GM18951 (cell line): ENCODE measurements around the gene GULP1.

Source experiments
- POLR2A ChIP-seq: IDR thresholded peaks from 4 replicates; pipeline ENCODE4 v1.6.1; 2011; ENCODE audit warnings: mild to moderate bottlenecking; ENCODE audit not compliant: insufficient read length, insufficient read depth; ENCODE audit errors: extremely low read depth
- in situ Hi-C: fragments of 300-500 bp; cut with MboI; formaldehyde crosslinking; loops from one replicate; pipeline ENCODE4 v1.12.0; 2022; ENCODE audit warnings: low sequenced_read_pairs, mixed read lengths, inconsistent platforms; ENCODE audit not compliant: unreplicated experiment

The GULP1 gene

DNA sequence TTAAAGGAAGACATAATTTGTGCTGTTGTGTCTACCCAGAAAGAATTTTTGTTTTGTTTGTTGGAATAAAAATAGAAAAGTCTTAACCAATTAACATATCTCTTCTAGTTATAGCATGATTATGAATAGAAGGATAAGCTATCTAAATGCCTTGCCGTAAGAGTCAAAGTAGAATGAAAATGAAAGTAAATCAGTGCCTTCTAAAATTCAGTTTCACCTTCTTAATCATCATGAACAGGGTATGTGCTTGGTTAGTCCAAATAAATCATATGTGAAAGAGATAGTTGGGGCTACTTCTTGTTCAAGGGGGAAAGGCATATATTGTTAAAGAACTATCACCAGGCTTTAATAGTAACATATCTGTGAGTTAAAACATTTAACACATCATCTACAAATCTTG lies 91.5 kb downstream of the GULP1 start:
- in situ Hi-C loops: no loop called here
- no peak for TF ChIP-seq POLR2A

DNA sequence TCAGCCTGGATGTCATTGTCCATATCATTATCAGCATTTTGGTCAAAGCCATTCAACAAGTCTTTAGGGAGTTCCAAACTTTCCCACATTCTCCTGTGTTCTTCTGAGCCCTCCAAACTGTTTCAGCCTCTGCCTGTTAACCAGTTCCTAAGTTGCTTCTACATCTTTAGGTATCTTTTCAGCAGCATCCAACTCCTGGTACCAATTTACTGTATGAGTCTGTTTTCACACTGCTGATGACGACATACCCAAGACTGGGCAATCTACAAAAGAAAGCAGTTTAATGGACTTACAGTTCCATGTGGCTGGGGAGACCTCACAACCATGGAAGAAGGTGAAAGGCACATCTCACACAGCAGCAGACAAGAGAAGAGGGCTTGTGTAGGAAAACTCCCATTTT lies 94.2 kb downstream of the GULP1 start:
- in situ Hi-C loops: no loop called here
- no peak for TF ChIP-seq POLR2A

GRCh38 chr2:188388831-188389230 lies 97.2 kb downstream of the GULP1 start:
- no peak for TF ChIP-seq POLR2A
- in situ Hi-C loops: no loop called here

GRCh38 chr2:188391354-188391753 lies 99.7 kb downstream of the GULP1 start:
- in situ Hi-C loops: no loop called here
- TF ChIP-seq POLR2A: no peak

- in situ Hi-C loops: no loop called here
- no peak for TF ChIP-seq POLR2A
Observed at GRCh38 chr2:188394931-188395472, 103.3 kb downstream of the GULP1 start.

DNA sequence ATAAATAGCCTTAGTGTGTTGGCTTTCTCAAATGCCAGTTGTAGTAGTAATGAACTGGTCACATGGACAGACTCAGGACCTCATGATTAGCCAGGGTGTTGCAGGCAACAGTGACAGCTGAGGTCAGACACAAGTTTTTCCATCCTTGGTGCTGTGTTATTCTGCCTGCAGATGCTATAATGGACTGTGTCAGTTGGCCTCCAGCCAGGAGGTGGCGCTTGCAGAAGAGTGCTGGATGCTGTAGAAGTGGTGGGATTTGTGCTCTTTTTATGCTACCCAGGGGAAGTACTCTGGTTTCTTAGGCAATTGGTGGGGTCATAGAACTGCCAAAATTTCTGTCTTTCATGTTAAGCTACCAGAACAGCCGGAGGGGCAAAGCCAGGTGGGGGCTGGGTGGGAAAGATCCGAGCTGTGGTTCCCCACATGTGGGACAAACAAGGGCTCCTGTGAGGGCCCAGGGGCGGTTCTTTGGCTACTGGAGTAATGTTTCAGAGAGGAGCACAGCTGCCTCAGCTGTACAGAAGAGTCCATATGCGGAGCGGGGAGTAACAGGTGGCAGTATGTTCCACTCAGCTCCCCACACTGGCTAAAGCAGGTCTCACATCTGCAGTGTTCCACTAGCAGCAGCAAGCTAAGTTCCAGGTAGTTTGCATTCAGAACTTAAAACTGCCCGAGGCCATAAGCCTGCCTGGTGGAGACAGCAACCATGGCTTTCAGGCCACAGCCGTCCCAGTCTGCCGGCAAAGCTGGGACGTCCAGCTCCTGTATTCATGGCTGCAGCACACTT lies 104.4 kb downstream of the GULP1 start:
- in situ Hi-C loops: no loop called here

DNA sequence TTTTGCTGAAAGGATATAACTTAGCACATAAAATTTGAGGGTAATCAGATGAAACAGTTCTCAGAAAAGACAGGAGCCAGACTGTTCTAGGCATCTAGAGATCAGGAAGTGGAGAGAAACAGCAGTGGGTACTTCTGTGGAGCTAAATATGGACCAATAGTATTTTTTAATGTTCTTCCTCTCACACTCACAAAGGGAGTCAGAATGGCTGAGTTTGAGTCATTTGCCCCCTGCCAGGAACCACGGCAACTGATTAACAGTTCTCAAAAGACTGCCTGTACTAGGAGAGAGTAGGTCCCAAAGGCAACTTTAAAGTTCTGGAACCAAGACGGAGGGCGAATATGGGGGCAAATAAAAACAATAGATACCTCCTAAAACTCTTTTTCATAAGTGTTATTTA lies 107.5 kb downstream of the GULP1 start:
- in situ Hi-C loops: no loop called here

More for the DNA sequence above, 104.4 kb downstream of the GULP1 start:
- TF ChIP-seq POLR2A: no peak

DNA sequence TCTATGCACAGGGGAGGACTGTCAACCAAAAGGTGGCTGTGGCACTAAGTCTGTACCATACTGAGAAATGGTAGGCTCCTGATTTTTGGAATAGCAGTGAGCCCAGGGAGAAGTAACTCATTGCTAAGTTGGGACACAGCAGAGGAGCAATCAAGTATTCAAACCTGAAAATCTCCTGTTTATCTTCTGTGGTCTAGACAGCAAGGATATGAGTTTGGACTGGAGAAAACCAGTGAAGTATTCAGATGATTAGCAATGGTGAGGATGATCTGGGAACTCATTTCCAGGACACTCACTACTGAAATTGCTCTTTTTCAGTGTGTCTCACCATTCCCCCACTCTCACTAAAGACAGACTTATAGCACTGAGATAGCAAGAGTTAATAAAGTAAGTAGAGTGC lies 112.0 kb downstream of the GULP1 start:
- in situ Hi-C loops: no loop called here
- no peak for TF ChIP-seq POLR2A

More for the DNA sequence above, 107.5 kb downstream of the GULP1 start:
- TF ChIP-seq POLR2A: no peak

GRCh38 chr2:188404341-188405004 lies 112.8 kb downstream of the GULP1 start:
- no peak for TF ChIP-seq POLR2A
- in situ Hi-C loops: no loop called here

DNA sequence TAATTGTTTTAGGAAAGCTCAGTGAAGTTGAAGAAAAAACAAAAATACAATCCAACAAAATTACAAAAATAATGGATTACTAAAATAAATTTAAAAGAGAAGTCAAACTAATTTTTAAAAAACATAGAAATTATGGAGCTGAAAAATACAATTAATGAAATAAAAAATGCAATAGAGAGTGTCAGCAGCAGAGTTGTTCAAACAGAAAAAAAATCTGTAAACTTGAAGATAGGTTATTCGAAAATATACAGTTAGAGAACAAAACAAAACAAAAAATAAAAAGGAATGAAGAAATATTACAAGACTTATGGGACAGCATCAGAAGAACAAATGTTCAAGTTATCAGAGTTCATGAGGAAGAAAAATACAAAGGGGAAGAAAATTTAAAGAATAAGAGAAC lies 114.7 kb downstream of the GULP1 start:
- in situ Hi-C loops: no loop called here
- TF ChIP-seq POLR2A: no peak

- TF ChIP-seq POLR2A: no peak
- in situ Hi-C loops: no loop called here
Observed at GRCh38 chr2:188410504-188411235, 119.0 kb downstream of the GULP1 start.

DNA sequence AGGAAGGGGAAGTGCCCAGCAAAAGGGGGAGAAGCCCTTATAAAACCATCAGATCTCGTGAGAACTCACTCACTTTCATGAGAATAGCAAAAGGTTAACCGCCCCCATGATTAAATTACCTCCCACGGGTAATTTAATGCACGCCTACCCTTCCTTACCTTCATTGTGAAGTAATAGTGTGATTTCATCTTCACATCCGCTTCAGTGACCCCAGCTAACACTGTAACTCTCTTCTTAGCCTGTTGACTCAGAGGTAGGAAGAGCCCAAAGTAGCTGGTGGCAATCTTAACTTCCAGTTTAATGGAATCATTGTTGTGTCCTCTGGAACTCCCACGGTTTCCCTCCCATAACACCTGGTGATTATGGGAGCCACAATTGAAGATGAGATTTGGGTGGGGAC lies 120.5 kb downstream of the GULP1 start:
- no peak for TF ChIP-seq POLR2A
- in situ Hi-C loops: no loop called here

- TF ChIP-seq POLR2A: no peak
- in situ Hi-C loops: no loop called here
Observed at GRCh38 chr2:188414411-188414810, 122.7 kb downstream of the GULP1 start.
